ENCODE results near the gene SUSD2.
"Not testable (repeated sequence)": the region's sequence is repeated elsewhere in the genome, so short reads cannot be mapped to it uniquely, and the experiment has no call there.

Gene SUSD2

GRCh38 chr22:24189249-24190158 is 8.2 kb downstream of the SUSD2 start:
- peak; percentile 93 for DNase-seq (ENCODE audit: low spot score)

- no peak for DNase-seq (ENCODE audit: low spot score)
Observed at GRCh38 chr22:24190159-24190540, 8.9 kb downstream of the SUSD2 start.

- no peak for DNase-seq (ENCODE audit: low spot score)
Observed at GRCh38 chr22:24190596-24191208, 9.4 kb downstream of the SUSD2 start.

GRCh38 chr22:24191381-24191841 is 10.1 kb downstream of the SUSD2 start:
- DNase-seq (ENCODE audit: low spot score): no peak

GRCh38 chr22:24191893-24192292 is 10.6 kb downstream of the SUSD2 start:
- no peak for DNase-seq (ENCODE audit: low spot score)

GRCh38 chr22:24198682-24199052 is 17.4 kb downstream of the SUSD2 start:
- DNase-seq (ENCODE audit: low spot score): no peak

- no peak for DNase-seq (ENCODE audit: low spot score)
Observed at GRCh38 chr22:24200619-24201212, 19.4 kb downstream of the SUSD2 start.

GRCh38 chr22:24201681-24202614 is 20.7 kb downstream of the SUSD2 start:
- DNase-seq (ENCODE audit: low spot score): no peak

GRCh38 chr22:24203856-24204255 is 22.6 kb downstream of the SUSD2 start:
- not testable (repeated sequence) for DNase-seq (ENCODE audit: low spot score)

- DNase-seq (ENCODE audit: low spot score): no peak
Observed at GRCh38 chr22:24205438-24206195, 24.3 kb downstream of the SUSD2 start.

GRCh38 chr22:24206460-24207263 is 25.4 kb downstream of the SUSD2 start:
- DNase-seq (ENCODE audit: low spot score): not testable (repeated sequence)

GRCh38 chr22:24207264-24208011 is 26.2 kb downstream of the SUSD2 start:
- DNase-seq (ENCODE audit: low spot score): no peak

- DNase-seq (ENCODE audit: low spot score): peak; percentile 48
Observed at GRCh38 chr22:24208012-24208749, 26.9 kb downstream of the SUSD2 start.

GRCh38 chr22:24209016-24209415 is 27.7 kb downstream of the SUSD2 start:
- DNase-seq (ENCODE audit: low spot score): no peak

- no peak for DNase-seq (ENCODE audit: low spot score)
Observed at GRCh38 chr22:24209687-24210086, 28.4 kb downstream of the SUSD2 start.

- not testable (repeated sequence) for DNase-seq (ENCODE audit: low spot score)
Observed at GRCh38 chr22:24210409-24210808, 29.1 kb downstream of the SUSD2 start.

GRCh38 chr22:24211716-24212115 is 30.4 kb downstream of the SUSD2 start:
- DNase-seq (ENCODE audit: low spot score): not testable (repeated sequence)

- DNase-seq (ENCODE audit: low spot score): not testable (repeated sequence)
Observed at GRCh38 chr22:24213111-24213510, 31.8 kb downstream of the SUSD2 start.

Measured in HuH-7.5 (cell line).